Measurements from ENCODE around the gene ZBTB7C.
"Not testable (repeated sequence)": the region's sequence is repeated elsewhere in the genome, so short reads cannot be mapped to it uniquely, and the experiment has no call there.

ZBTB7C gene

GRCh38 chr18:48408727-48409590 is at the start of gene ZBTB7C:
ZBTB7C (minus strand) TSS chr18:48409383.
- DNase-seq, result no peak

- DNase-seq, result no peak
These were observed 47.7 kb upstream of the ZBTB7C start for GRCh38 chr18:48456838-48457237.

GRCh38 chr18:48455555-48456478 is 46.6 kb upstream of the ZBTB7C start:
- peak; percentile 60 for DNase-seq

GRCh38 chr18:48454261-48454757 is 45.1 kb upstream of the ZBTB7C start:
- no peak for DNase-seq

GRCh38 chr18:48453330-48454066 is 44.3 kb upstream of the ZBTB7C start:
- no peak for DNase-seq

- DNase-seq, result no peak
These were observed 43.7 kb upstream of the ZBTB7C start for GRCh38 chr18:48452861-48453323.

- DNase-seq, result no peak
These were observed 41.5 kb upstream of the ZBTB7C start for GRCh38 chr18:48450685-48451084.

GRCh38 chr18:48446582-48447225 is 37.5 kb upstream of the ZBTB7C start:
- DNase-seq, result peak; percentile 61

- DNase-seq, result peak; percentile 69
These were observed 36.4 kb upstream of the ZBTB7C start for GRCh38 chr18:48445540-48445939.

- no peak for DNase-seq
These were observed 33.6 kb upstream of the ZBTB7C start for GRCh38 chr18:48442761-48443160.

GRCh38 chr18:48441405-48441881 is 32.3 kb upstream of the ZBTB7C start:
- no peak for DNase-seq

GRCh38 chr18:48440924-48441323 is 31.7 kb upstream of the ZBTB7C start:
- DNase-seq, result no peak

GRCh38 chr18:48436907-48437306 is 27.7 kb upstream of the ZBTB7C start:
- no peak for DNase-seq

- not testable (repeated sequence) for DNase-seq
These were observed 25.2 kb upstream of the ZBTB7C start for GRCh38 chr18:48434382-48434781.

- DNase-seq, result no peak
These were observed 24.4 kb upstream of the ZBTB7C start for GRCh38 chr18:48433541-48433940.

GRCh38 chr18:48430150-48430549 is 21.0 kb upstream of the ZBTB7C start:
- no peak for DNase-seq

GRCh38 chr18:48428475-48429177 is 19.4 kb upstream of the ZBTB7C start:
- no peak for DNase-seq

- no peak for DNase-seq
These were observed 13.8 kb upstream of the ZBTB7C start for GRCh38 chr18:48422947-48423378.

- DNase-seq, result no peak
These were observed 10.3 kb upstream of the ZBTB7C start for GRCh38 chr18:48419277-48420022.

- DNase-seq, result no peak
These were observed 9.5 kb upstream of the ZBTB7C start for GRCh38 chr18:48418539-48419276.

All from activated CD8-positive, alpha-beta memory T cell treated with anti-CD3 and anti-CD28 coated beads, Interleukin-2, amount 50 U/mL, for 4 hours (primary cell).